Breast epithelium (tissue), 4 donors: Measurements from ENCODE around the gene CCNDBP1. TPM values are rescaled to one million over a fixed set of nuclear protein-coding genes. Genes with fewer than 3 reads are reported as not detected.

Experiments used
- DNase-seq, 2 donors: peaks; one replicate each; pipeline ENCODE4 v3.0.0-alpha.2; 2019; ENCODE audit warnings: low spot score in 2 of 2
- H3K27ac ChIP-seq, 2 donors: fragments of 200-600 bp; sonication (generic) in 1 of 2; one replicate each; pipeline ENCODE4 v1.5.1; 2016 to 2019; ENCODE audit warnings: mild to moderate bottlenecking in 1 of 2
- H3K27me3 ChIP-seq, 2 donors: fragments of 200-600 bp; sonication (generic) in 1 of 2; one replicate each; pipeline versions ENCODE4 v1.5.1 to v1.6.0; 2017 to 2019; ENCODE audit warnings: control low read depth in 1 of 2, mild to moderate bottlenecking in 1 of 2
- H3K36me3 ChIP-seq: fragments of 200-600 bp; one replicate; pipeline ENCODE4 v1.5.1; 2019
- H3K4me1 ChIP-seq, 2 donors: fragments of 200-600 bp; sonication (generic); one replicate each; pipeline ENCODE4 v1.5.1; 2016 to 2019; ENCODE audit warnings: control low read depth in 1 of 2
- H3K4me3 ChIP-seq, 3 donors: fragments of 200-600 bp; sonication (generic); 1 replicate in 2 of 3; 2 replicates in 1 of 3; pipeline ENCODE4 v1.5.1; 2016 to 2019; ENCODE audit warnings: mild to moderate bottlenecking in 3 of 3, moderate library complexity in 2 of 3
- H3K9me3 ChIP-seq, 2 donors: fragments of 200-600 bp; sonication (generic) in 1 of 2; one replicate each; pipeline ENCODE4 v1.5.1; 2016 to 2019; ENCODE audit warnings: control low read depth in 1 of 2
- POLR2A ChIP-seq: fragments of 450-650 bp; IDR thresholded peaks from one replicate; pipeline ENCODE4 v1.6.1; 2016; ENCODE audit warnings: antibody characterized with exemption, mild to moderate bottlenecking, moderate library complexity
- POLR2AphosphoS5 ChIP-seq, 3 donors: sonication (generic); formaldehyde crosslinking; IDR thresholded peaks; one replicate each; pipeline ENCODE4 v1.6.1; 2017; ENCODE audit warnings: antibody characterized with exemption in 3 of 3
- intact Hi-C: fragments of 100-400 bp; cut with DNase I; formaldehyde crosslinking; loops from one replicate; pipeline ENCODE4 v1.15.1; 2023; ENCODE audit warnings: low total_unique reads
- total RNA-seq, 3 donors: library from RNA; depleted of rRNA; stranded (reverse); fragments of >200 nt; gene quantifications; one replicate each; pipeline ENCODE4 v1.1.0, GENCODE V29; 2016
- TF ChIP-seq, protein P1 (sequence below), 3 donors: fragments of 450-650 bp; IDR thresholded peaks; one replicate each; pipeline ENCODE4 v1.5.1; 2016 to 2017; ENCODE audit warnings: antibody characterized with exemption in 3 of 3, mild to moderate bottlenecking in 3 of 3, moderate library complexity in 3 of 3

The CCNDBP1 gene
- total RNA-seq, 3 donors from 2014 or later: 90.1 to 179 (median 106) TPM

GRCh38 chr15:43232289-43232874 is 47.2 kb downstream of the CCNDBP1 start:
- no peaks in the 10 kb centered on the region for H3K36me3 ChIP-seq
- TF ChIP-seq POLR2A (no peak), POLR2AphosphoS5 (IDR thresholded peaks at IDR 0.05) (no peak)
- TF ChIP-seq, protein P1, sequence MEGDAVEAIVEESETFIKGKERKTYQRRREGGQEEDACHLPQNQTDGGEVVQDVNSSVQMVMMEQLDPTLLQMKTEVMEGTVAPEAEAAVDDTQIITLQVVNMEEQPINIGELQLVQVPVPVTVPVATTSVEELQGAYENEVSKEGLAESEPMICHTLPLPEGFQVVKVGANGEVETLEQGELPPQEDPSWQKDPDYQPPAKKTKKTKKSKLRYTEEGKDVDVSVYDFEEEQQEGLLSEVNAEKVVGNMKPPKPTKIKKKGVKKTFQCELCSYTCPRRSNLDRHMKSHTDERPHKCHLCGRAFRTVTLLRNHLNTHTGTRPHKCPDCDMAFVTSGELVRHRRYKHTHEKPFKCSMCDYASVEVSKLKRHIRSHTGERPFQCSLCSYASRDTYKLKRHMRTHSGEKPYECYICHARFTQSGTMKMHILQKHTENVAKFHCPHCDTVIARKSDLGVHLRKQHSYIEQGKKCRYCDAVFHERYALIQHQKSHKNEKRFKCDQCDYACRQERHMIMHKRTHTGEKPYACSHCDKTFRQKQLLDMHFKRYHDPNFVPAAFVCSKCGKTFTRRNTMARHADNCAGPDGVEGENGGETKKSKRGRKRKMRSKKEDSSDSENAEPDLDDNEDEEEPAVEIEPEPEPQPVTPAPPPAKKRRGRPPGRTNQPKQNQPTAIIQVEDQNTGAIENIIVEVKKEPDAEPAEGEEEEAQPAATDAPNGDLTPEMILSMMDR (IDR thresholded peaks at IDR 0.05): no peak
- no peak overlapping the region for H3K27ac ChIP-seq
- H3K27me3 ChIP-seq: no peaks in the 10 kb centered on the region
- H3K9me3 ChIP-seq: no peaks in the 10 kb centered on the region
- H3K4me1 ChIP-seq: no peaks in the 10 kb centered on the region
- intact Hi-C loops: loop anchor here (5.0 kb wide), 1 partner anchor 45 kb away; no protein-coding TSS in a partner anchor
- no peak for DNase-seq
- H3K4me3 ChIP-seq: no peak overlapping the region

- intact Hi-C loops: no loop called here
- H3K27me3 ChIP-seq: no peaks in the 10 kb centered on the region
- no peak overlapping the region for H3K27ac ChIP-seq
- H3K4me3 ChIP-seq: no peak overlapping the region
- no peaks in the 10 kb centered on the region for H3K9me3 ChIP-seq
- H3K36me3 ChIP-seq: no peaks in the 10 kb centered on the region
- no peak for DNase-seq
- no peaks in the 10 kb centered on the region for H3K4me1 ChIP-seq
- no peak for TF ChIP-seq POLR2AphosphoS5 (IDR thresholded peaks at IDR 0.05)
- TF ChIP-seq, protein P1 (IDR thresholded peaks at IDR 0.05): no peak
- TF ChIP-seq POLR2A: no peak
Measured at GRCh38 chr15:43235536-43235935, 50.3 kb downstream of the CCNDBP1 start.

GRCh38 chr15:43237842-43238470 is 52.8 kb downstream of the CCNDBP1 start:
- Histone ChIP-seq H3K27me3 (no peaks in the 10 kb centered on the region), H3K27ac (no peak overlapping the region), H3K9me3 (no peaks in the 10 kb centered on the region), H3K36me3 (no peaks in the 10 kb centered on the region), H3K4me3 (no peak overlapping the region), H3K4me1 (no peaks in the 10 kb centered on the region)
- intact Hi-C loops: no loop called here
- no peak for DNase-seq
- no peak for TF ChIP-seq POLR2AphosphoS5 (IDR thresholded peaks at IDR 0.05)
- no peak for TF ChIP-seq POLR2A

GRCh38 chr15:43238671-43239131 is 53.5 kb downstream of the CCNDBP1 start:
- TF ChIP-seq POLR2AphosphoS5 (IDR thresholded peaks at IDR 0.05) (no peak), POLR2A (no peak)
- TF ChIP-seq, protein P1 (IDR thresholded peaks at IDR 0.05): no peak
- Histone ChIP-seq H3K27ac (no peak overlapping the region), H3K4me1 (no peaks in the 10 kb centered on the region), H3K36me3 (no peaks in the 10 kb centered on the region), H3K4me3 (no peak overlapping the region), H3K27me3 (no peaks in the 10 kb centered on the region), H3K9me3 (no peaks in the 10 kb centered on the region)
- intact Hi-C loops: no loop called here
- no peak for DNase-seq

DNA sequence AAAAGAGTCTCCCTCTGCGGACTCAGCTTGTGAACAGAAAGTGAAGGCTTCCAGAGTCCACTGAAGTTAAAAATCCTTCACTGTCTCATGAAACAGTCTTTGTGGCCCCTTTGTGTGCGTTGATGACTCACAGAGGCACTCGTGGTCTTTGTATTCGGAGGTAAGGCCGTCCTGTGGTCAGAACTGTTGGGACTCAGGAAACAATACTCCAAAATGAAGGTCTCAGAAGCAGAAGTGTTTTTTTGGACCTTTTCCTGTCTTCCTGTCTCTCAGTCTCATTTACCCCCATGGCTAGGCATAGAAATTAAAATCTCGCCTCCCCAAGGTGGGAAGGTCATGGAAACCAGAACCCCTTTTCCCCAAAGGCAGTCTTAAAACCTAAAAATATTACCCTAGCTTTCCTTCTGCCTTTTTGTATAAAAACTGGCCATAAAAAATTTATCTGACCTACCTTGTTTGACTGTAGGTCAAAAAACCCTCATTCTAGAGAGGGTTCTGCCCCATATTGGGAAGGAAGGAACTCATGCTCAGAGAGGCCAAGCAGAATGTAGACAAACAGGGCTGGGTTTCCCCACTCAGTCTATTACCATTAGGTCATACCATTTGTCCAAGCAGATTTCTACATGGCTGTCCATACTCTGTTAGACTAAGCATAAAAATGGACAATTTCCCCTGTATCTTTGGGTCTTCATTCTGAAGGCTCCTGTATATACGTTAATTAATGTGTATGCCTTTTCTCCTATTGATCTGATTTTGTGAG is 54.7 kb downstream of the CCNDBP1 start:
- Histone ChIP-seq H3K4me1 (no peaks in the 10 kb centered on the region), H3K36me3 (no peaks in the 10 kb centered on the region), H3K9me3 (no peaks in the 10 kb centered on the region), H3K27me3 (no peaks in the 10 kb centered on the region), H3K27ac (no peak overlapping the region), H3K4me3 (no peak overlapping the region)
- DNase-seq: no peak
- TF ChIP-seq POLR2AphosphoS5 (IDR thresholded peaks at IDR 0.05) (no peak), POLR2A (no peak)
- TF ChIP-seq, protein P1 (IDR thresholded peaks at IDR 0.05): no peak
- intact Hi-C loops: no loop called here
